ENCODE data around the gene E2F3.
"Not testable (repeated sequence)": the region's sequence is repeated elsewhere in the genome, so short reads cannot be mapped to it uniquely, and the experiment has no call there.

Gene E2F3

GRCh38 chr6:20529086-20529448 is 127.4 kb downstream of the E2F3 start:
- DNase-seq (ENCODE audit: low read depth in 1 of 2, low spot score in 1 of 2), result not testable (repeated sequence)

GRCh38 chr6:20532881-20533280 is 131.2 kb downstream of the E2F3 start:
- no peak for DNase-seq (ENCODE audit: low read depth in 1 of 2, low spot score in 1 of 2)

DNA sequence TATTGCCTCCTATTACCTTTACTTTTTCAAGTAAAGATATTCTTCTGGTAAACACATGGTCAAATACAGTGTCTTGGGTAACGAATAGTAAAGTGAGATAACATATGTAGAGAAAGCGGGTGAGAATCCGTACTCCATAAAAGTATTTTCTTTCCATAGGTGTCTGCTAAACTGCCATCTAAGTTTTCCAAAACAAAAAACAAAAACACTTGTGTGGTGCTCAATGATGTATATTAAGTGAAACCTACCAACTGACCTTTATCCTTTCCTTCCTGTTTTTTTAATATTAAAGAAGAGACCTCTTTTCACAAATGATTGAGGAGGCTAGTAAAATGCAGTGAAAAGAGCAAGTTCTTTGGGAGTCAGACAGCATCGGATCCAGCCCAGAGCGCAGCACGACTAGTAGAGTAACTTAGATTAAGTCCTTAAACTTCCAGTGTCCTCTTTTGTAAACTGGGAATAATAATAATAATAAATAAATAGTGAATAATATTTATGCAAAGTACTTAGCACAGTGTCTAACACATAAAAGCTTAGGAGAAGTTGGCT is 132.1 kb downstream of the E2F3 start:
- no peak for DNase-seq (ENCODE audit: low read depth in 1 of 2, low spot score in 1 of 2)

DNA sequence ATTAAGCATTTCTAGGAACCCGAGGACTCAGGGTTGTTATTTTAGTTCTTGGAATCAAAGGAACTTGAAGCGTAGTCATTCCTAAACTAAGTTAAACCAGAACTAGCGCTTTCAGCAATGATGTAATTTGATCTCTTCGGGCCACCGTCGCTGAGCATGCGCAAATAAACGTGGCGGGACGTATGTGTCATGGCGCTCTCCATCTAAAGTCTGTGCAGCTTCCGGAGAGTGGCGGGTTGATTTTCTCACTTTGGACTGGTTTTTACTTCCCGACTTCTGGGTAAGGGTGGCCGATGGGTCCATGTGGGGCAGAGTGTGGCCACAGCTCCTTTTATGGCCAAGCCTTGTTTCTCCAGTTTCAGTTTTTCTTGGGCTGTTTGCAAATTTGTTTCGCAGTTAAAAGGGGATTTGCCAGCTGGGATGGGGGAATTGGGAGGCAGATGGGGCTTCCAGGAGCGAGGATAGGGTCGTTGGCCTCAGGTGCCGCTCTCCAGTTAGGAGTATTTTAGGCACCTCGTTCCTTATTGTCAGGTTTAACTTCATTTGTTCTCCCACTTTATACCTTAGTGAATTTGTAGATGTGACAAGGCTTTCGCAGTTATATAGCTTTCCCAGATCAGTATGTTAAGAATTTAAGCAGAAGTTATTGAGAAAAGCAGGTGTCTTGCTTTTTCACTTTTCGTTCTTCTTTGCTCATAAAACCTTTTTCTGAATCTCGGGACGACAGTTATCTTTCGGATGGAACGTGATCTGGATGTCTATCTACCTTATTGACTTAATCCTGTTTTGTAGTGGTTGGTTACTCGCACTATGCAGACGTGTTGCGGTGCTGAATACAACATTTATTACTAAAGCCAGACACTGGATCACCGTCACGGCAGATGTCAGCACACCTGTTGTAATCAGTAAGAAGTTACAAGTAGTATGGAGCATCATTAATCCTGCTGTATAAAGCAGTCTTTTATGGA is 132.9 kb downstream of the E2F3 start, which contains the start of gene CDKAL1:
Gene CDKAL1 (plus strand): TSS at position 163 of the 968 bp plus-strand sequence. CDS start 11,894 bp downstream, outside the sequence.
- peak; percentile 72 to 78 for DNase-seq (ENCODE audit: low read depth in 1 of 2, low spot score in 1 of 2)

DNA sequence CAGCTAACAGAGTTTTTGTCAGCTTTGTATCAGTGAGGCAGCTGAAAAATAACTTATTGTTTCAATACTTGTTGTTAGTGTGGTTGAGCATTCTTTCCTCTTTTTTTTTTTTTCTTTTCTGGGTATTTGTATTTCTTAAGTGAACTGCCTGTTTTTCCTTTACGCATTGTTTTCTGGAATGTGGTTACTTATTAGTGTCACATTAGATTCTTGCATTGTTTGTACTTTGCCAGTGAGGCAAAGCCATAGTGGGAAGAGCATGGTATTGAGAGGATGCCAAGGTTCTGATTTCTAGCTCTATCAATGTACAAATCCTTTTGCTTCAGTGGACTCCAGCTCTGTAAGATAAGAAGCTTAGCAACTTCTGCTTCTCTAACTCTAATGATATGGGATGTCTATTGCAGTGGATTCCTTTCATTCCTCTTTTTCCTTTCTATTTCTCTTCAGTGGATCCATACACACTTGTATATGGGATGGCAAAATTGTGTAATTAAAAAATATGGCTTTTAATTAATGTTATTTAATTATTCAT is 136.5 kb downstream of the E2F3 start:
- DNase-seq (ENCODE audit: low read depth in 1 of 2, low spot score in 1 of 2), result no peak

DNA sequence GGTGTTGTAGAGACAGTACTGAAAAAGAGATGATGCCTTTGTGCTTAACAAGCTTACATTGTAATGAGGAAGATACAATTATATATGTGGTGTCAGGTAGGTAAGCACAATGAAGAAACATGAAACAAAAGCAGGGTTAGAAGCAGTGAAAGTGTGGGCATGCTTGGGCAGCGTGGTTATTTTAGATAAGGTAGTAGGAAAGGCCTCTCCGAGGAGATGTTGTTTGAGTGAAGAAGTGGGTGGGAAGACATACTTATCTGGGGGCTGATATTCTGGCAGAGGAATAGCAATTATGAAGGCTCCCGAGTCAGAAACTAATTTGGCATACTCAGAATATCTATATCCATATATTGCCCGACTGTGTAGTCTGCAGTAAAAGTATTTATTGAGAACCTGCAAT is 137.2 kb downstream of the E2F3 start:
- DNase-seq (ENCODE audit: low read depth in 1 of 2, low spot score in 1 of 2), result no peak

GRCh38 chr6:20539387-20539786 is 137.7 kb downstream of the E2F3 start:
- DNase-seq (ENCODE audit: low read depth in 1 of 2, low spot score in 1 of 2), result no peak

DNA sequence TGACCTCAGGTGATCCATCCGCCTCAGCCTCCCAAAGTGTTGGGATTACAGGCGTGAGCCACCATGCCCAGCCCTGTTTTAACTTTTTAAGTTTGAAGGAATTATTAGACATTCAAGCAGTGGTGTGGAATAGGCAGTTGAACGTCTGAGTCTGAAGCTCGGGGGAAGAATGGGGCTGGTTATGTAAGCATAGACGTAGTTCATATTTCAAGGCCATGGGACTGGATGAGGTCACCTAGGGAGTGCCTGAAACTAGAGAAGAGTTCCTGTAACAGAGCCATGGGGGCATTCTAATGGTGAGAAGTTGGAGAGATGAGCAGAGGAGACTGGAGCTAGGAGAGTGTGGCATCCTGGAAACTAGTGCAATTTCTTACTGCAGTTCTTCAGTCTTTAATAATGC is 139.0 kb downstream of the E2F3 start:
- no peak for DNase-seq (ENCODE audit: low read depth in 1 of 2, low spot score in 1 of 2)

- no peak for DNase-seq (ENCODE audit: low read depth in 1 of 2, low spot score in 1 of 2)
These were observed 139.7 kb downstream of the E2F3 start for GRCh38 chr6:20541382-20541781.

DNA sequence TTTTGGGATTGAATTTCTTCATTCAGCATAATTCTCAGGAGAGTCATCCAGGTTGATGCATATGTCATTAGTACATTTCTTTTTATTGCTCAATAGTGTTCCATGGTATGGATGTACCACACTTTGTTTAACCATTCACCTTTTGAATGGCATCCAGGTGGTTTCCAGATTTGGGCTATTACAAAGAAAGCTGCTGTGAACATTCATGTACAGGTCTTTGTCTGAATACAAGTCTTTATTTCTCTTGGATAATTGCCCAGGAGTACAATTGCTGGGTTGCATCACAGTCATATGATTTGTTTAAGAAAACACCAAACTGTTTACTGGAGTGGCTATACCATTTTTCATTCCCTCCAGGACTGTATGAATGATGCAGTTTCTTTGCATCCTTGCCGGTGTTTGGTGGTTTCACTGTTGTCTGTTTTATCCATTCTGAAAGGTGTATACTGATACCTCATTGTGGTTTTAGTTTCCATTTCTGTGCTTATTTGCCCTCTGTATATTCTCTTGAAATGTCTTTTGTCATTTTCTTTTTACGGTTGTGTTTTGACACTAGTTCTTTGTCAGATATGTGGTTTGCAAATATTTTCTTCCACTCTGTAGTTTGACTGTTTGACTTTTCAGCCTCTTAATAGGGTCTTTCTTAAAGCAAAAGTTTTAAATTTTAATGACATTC is 141.4 kb downstream of the E2F3 start:
- no peak for DNase-seq (ENCODE audit: low read depth in 1 of 2, low spot score in 1 of 2)

Measured in stimulated activated CD4-positive, alpha-beta T cell treated with anti-CD3 and anti-CD28 coated beads, Interleukin-15, amount 100 ng/mL, for 1 hour (primary cell).